GM21423 (cell line): Measurements from ENCODE around the gene COX6B1.
"Not testable (repeated sequence)": the region's sequence is repeated elsewhere in the genome, so short reads cannot be mapped to it uniquely, and the experiment has no call there.

Source experiments
- ATAC-seq: cut with Tn5 transposase; IDR thresholded peaks from one replicate; pipeline ENCODE4 v1.9.1; 2021; ENCODE audit warnings: mild to moderate bottlenecking, moderate library complexity; ENCODE audit not compliant: unreplicated experiment

COX6B1 gene

DNA sequence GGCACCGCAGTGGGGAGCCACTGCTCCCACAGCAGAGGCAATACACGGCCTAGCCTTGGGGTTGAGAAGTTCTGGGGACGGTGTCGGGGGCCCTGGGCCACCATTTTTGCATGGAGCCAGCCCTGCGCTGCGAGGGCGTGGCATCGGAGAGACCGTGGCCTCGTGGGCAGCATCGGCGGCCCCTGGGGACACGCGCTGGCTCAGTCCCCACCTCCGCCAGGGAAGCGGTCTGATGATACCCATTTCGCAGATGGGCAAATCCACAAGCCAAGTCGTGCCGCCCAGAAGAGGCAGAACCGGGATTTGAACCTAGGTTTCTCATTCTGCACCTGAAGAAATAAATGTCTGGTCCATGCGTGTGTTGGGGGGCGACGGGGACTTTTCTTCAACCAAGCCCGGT lies 17.0 kb downstream of the COX6B1 start:
- no peak for ATAC-seq

DNA sequence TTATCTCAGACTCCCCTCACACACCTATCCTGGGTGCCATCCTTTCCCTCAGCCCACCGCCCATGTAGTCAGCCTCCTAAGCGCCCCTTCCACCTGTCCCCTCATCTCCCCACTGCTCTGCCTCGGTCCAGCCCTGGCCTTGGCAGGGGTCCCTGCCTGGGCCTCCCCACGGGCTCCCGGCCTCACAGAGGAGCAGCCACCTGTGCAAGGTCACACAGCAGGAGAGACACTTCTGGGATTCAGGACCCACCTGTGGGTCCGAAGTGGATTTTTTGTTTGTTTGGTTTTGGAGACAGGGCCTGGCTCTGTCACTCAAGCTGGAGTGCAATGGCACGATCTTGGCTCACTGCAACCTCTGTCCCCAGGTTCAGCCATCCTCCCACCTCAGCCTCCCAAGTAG lies 17.5 kb downstream of the COX6B1 start:
- no peak for ATAC-seq

DNA sequence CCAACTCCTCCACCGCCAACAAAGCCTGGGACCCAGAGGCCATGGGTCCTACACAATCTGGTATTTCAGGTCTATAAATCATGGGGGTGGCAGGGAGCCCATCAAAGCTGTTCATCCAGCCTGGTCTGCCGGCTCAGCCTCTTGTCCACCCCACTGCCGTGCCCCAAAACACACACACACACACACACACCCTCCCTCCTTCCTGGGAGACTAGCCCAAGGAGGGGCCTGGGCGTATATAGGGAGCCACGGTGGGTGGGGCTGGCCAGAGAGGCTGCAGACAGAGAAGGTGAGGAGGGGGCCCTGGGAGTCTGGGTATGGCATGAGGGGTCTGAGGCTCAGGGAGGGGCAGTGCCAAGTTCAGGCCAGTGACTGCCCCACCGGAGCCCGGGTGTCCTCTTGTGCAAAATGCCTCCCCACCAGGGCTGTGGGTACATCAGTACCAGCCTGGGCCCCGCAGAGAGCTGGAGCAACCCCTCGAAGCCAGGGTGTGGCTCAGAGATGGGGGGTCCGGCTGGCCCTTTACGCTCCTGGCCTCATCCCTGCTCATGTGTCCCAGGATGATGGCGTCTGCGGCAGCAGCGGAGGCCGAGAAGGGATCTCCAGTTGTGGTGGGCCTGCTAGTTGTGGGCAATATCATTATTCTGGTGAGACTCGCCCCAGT lies 18.3 kb downstream of the COX6B1 start, which contains the start of gene UPK1A:
UPK1A (plus strand) TSS at position 267 of the 663 bp plus-strand sequence; CDS start at position 563, 296 bp downstream.
- ATAC-seq: no peak

DNA sequence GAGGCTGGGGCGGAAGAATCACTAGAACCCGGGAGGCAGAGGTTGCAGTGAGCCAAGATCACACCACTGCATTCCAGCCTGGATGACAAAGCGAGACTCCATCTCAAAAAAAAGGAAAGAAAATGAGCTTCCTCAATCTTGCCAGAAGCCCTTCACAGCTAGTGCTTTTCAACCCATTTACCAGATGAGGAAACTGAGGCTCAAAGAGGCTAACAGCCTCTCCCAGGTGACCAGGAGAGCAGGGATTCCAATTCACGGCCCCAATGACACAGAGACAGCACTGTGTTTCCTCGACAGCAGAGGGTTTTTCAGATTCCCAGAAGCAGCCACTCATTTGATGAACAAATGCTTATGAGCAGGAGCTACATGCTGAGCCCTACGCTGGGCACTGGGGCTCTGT lies 21.4 kb downstream of the COX6B1 start:
- ATAC-seq: no peak

DNA sequence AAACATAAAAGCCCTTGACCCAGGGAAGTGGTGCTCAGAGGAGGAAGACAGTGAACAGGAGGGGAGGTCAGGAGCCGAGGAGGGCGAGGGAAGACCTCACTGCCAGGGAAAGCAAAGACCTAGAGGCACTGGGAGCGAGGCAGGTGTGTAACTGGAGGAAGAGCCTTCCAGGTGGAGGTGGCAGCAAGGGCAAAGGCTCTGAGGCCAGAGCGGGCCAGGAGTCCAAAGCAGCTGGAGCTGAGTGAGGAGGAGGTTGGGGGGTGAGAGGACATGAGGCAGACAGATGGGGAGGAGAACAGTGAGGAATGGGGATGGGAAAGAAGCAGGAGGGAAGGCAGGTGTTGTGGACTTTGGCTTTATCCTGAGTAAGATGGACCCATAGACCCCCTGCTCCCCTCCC lies 21.9 kb downstream of the COX6B1 start:
- no peak for ATAC-seq

DNA sequence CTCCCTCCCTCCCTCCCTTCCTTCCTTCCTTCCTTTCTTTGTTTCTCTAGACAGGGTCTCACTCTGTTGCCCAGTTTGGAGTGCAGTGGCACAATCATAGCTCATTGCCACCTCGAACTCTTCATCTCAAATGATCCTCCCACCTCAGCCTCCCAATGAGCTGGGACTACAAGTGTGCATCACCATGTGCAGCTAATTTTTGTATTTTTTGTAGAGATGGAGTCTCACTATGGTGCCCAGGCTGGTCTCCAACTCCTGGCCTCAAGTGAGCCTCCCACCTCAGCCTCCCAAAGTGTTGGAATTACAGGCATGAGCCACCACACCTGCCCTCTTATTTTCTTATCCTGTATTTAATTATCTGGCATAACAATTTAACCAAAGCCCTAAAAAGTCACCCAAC lies 22.6 kb downstream of the COX6B1 start:
- no peak for ATAC-seq

DNA sequence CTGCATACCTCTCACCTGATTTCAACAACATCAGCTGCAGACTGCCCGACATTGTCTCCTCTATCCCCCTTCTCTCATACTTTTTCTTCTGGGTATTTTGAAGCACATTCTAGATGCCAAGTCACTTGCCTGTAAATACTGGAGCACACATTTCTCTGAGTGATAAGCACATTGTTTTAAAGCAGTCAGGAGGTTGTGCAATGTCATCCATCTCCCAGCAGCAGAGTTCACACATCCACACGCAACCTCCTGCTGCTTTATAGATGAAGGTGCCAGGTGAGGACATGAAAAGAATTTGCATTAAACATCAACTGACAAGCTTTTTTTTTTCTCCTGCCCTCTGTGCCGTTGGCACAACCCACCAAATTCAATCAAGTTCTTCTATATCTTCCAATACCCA lies 23.7 kb downstream of the COX6B1 start:
- ATAC-seq: no peak

DNA sequence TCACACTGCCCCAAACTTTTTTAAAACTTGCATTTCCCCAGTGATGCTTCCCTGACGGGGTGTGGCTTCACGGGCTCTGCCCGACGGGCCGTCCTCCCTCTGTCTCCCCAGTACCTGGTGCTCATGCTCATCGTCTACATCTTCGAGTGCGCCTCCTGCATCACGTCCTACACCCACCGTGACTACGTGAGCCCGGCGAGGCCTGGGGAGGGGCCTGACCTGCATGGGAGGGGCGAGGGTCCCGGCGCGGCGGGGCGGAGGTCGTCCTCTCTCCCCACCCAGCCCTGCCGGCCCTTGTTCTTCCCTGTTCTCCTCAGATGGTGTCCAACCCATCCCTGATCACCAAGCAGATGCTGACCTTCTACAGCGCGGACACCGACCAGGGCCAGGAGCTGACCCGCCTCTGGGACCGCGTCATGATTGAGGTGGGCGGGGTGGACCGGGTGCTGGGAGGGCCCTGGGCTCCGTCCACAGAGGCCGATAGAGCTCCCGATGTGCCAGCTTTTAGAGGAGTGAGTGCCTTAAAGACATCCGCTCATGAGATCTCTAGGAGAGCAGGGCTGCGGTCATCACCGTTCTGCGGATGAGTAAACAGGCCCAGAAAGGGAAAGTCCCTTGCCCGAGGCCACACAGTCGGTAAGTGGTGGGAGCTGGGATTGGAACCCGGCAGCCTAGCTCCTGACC lies 25.1 kb downstream of the COX6B1 start:
- no peak for ATAC-seq

DNA sequence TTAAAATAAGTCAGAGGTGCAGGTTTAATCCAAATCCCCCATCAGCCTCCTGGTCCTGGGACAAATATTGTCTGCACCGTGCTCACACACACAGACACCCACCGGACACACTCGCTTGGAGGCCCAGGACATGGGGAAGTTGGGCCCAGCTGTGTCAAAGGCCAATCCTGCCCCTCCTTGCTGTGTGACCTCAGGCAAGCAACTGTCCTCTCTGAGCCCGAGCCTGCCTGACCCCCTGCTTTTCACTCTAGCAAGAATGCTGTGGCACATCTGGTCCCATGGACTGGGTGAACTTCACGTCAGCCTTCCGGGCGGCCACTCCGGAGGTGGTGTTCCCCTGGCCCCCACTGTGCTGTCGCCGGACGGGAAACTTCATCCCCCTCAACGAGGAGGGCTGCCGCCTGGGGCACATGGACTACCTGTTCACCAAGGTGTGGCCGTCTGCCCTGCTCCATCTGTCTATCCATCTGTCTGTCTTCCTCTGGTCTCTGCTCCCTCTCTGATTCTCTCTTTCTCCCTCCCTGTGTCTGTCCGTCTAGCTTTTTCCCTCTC lies 27.5 kb downstream of the COX6B1 start:
- no peak for ATAC-seq

DNA sequence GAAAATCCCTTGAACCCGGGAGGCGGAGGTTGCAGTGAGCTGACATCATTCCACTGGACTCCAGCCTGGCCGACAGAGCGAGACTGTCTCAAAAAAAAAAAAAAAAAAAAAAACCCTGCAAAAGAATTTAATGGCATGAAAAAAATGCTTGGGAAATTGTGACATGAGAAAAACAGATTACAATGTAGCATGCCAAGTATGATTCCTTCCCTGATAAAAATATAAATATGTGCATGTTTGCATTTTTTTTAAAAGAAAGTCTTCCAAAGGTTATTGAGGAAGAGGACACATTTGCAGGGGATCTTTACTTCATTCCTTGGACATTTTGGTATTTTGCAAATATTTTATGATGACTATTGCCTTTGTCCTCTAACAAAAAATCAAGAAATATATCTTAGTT lies 41.7 kb downstream of the COX6B1 start:
- ATAC-seq: no peak

DNA sequence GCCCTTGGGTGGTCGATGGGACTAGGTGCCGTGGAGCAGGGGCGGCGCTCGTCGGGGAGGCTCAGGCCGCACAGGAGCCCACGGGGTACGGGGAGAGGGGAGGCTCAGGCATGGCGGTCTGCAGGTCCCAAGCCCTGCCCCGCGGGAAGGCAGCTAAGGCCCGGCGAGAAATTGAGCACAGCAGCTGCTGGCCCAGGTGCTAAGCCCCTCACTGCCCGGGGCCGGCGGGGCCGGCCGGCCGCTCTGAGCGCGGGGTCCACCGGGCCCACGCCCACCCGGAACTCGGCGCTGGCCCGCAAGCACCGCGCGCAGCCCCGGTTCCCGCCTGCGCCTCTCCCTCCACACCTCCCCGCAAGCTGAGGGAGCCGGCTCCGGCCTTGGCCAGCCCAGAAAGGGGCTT lies 43.0 kb downstream of the COX6B1 start:
- ATAC-seq: not testable (repeated sequence)

DNA sequence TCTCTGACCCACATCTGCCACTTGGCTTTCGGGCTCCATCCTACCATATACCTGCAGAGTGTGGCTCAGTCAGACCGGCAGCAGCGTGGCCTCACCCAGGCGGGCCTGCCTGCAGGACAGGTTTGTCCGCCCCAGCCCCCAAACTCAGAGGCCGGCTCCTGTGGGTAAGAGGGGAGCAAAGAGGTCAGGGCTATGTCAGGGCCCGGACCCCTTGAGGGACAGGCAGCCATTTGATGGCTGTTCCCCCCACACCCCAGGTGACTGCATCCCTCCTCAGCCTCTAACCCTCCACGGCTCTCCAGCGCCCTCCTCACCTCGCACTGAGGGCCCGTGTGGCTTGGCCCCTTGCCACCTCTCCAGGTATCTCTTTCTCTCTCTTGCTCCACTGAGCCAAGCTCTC lies 43.9 kb downstream of the COX6B1 start:
- no peak for ATAC-seq

DNA sequence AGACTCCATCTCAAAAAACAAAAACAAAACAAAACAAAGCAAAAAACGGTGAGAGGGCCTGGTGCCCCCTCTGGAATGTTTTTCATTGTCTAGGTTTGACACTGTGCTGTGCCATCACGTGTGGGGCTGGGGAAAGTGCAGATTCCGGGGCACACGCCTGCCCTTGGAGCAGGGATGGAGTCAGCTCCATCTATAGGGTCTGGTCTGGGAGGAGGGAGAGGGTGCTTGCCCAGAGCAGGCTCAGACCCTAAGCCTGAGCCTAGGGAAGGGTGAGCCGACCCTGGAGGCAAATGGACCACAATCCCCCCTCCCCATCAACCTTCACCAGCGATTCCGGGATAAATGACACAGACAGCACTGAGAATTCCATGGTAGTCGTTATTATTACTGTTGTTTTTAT lies 45.3 kb downstream of the COX6B1 start:
- no peak for ATAC-seq

DNA sequence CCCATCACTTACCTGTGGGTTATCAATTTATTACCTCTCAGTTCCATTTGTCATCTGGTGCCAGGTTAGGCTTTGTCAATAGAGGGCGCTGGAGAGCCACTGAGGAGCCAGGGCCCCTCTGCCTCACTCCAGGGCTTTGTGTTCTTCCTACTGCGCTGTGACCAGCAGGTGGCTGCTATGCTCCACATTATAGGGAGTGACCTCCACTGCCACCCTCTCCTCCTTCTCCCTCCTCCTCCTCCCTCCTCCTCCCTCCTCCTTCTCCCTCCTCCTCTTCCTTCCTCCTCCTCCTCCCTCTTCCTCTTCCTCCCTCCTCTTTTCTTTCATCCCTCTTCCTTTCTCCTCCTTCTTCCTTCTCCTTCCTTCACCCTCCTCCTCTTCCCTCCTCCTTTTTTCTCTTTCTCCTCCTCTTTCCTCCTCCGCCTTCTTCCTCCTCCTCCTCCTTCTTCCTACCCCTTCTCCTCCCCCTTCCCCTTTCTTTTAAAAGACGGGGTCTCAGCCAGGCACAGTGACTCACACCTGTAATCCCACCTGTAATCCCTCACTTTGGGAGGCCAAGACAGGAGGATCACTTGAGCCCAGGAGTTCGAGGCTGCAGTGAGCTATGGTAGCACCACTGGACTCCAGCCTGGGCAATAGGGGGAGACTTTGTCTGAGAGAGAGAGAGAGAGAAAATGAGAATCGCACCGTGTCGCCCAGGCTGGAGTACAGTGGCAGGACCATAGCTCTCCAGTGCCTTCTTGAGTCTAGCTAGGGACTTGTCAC lies 45.9 kb downstream of the COX6B1 start:
- ATAC-seq: peak; percentile 77

DNA sequence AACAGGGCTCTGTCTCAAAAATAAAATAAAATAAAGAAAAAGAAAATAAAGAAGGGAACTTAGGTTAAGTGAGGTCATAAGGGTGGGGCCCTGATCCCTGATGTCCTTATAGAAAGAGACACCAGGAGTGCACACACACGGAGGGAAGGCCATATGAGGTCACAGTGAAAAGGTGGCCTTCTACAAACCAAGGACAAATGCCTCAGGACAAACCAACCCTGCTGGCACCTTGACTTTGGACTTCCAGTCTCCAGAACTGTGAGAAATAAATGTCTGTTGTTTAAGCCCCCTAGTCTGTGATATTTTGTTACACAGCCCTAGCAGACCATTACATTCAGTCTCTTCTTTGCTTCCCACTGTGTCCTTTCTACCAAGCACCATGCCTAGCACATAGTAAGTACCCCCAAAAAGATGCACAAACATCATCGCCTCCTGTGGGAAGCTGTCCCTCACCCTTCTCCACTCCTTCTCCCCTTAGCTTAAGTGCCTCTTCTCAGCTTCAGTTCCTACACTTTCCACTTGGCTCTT lies 47.8 kb downstream of the COX6B1 start:
- no peak for ATAC-seq

DNA sequence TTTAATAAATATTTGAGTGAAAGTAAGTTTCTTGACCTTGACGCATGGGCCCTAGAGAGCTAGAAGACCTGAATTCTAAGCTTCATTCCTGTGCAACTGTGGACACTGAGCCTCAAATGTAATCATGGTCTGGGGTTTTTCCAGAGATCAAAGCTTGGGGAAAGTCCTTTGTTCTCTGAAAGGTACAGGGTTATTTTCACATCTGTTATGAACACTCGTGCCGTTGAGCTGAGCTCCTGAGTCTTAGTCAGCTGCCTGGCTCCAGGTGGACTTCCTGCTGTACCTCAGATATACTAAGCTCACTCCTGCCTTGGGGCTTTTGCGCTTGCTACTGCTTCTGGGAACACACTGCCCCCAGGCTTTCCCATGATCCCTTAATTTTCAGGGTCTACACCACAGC lies 48.7 kb downstream of the COX6B1 start:
- no peak for ATAC-seq

DNA sequence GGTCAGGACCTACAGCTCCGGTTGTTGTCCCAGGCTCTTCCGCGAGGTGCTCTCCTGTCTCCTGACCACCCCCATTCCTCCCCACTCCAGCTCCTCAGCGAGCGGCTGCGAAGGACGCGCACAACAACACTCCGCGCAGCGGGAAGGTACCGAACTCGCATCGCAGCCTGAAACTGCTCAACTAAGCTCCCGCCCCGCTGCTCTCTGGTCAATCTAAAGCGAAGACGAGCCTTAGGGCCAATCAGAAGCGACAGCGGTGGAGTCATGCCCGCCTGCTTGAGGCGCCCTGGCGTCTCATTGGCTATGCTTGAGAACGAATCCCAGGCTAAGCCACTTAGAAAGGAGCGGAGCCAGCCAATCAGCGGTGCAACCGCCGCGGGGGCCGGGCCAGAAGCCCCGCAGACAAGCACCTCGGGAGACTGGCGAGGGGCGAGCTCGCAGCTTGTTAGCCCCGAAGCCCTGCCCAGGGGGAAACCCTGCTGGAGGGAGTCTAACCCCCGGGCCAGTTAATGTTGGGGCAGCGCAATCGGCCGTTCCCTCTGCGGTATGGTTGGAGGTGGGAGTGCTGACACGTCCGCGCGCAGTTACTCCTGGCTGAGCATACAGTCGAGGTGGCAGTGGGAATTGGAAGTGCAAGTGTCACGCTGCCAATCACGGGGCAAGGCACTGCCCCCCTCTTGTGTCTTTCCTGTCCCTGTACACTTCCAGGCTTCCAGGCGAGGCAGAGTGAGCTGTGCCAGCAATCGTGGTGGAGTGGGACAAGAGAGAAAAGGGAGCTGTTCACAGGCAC lies 54.3 kb downstream of the COX6B1 start:
- ATAC-seq: peak; percentile 93

DNA sequence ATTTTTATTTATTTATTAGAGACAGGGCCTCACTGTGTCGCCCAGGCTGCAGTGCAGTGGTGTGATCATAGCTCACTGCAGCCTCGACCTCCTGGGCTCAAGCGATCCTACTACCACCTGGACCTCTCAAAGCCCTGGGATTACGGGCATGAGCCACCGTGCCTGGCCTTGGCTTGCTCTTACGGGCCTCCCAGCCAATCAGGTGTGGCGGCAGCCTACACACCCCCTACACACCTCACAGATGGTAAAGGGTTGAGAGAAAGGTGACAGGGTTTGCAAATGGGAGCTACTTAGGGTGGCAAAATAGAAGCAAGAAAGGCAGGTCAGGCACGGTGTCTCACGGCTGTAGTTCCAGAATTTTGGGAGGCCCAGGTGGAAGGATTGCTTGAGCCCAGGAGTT lies 55.2 kb downstream of the COX6B1 start:
- no peak for ATAC-seq

DNA sequence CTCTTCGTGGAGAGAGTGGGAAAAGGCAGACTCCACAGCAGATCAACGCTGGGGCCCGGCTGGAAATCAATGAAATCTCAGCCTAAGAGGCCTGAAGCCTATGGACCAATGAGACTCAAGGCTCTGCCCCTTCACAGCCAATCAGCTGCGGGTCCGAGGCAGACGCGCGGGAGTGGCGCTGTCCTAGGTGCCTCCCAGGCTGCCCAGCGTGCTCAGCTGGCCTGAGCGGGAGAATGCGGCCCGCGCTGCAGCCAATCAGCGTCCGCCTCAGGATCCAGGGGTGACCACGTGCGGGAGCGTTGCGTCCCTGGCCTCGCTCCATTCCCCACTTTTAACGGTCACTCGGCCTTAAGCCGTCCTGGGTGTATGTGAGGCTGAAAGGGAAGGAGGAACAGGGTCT lies 56.1 kb downstream of the COX6B1 start, which contains the start of gene ZBTB32:
ZBTB32 (plus strand) TSS at position 341 of the 400 bp plus-strand sequence. CDS start 10,069 bp downstream, outside the sequence.
- ATAC-seq: no peak
